GM23248 (cell line): ENCODE results near the gene SEPTIN2.

ENCODE experiments used
- EZH2 ChIP-seq: fragments of 200-600 bp; sonication (generic); IDR thresholded peaks from 2 replicates; pipeline ENCODE4 v1.6.1; 2018; ENCODE audit warnings: antibody characterized with exemption, mild to moderate bottlenecking; ENCODE audit not compliant: insufficient read depth, poor library complexity, severe bottlenecking
- EZH2phosphoT487 ChIP-seq: fragments of 200-600 bp; sonication (generic); IDR thresholded peaks from 2 replicates; pipeline ENCODE4 v1.6.1; 2018; ENCODE audit warnings: antibody characterized with exemption, moderate library complexity, mild to moderate bottlenecking, low read depth; ENCODE audit not compliant: insufficient read depth

DNA sequence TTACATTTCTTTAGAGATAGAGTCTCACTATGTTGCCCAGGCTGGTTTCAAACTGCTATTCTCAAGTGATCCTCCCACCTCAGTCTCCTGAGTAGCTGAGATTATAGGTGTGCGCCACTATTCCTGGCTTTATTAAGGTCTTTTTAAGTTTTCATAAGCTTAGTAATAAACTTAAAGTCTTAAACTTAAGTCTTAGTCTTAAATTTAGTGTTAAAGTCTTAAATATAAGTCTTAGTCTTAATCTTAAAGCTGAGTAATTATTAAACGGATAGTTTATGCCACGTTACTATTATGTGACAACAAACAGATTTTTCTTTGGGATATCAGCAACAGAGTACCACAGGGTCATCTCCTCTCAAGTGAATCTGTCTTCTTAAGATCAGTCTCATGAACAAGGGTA, 52.9 kb downstream of the SEPTIN2 start:
- TF ChIP-seq EZH2phosphoT487, result no peak
- no peak for TF ChIP-seq EZH2
